ENCODE measurements around the gene GFOD1. TPM values are rescaled to one million over a fixed set of nuclear protein-coding genes. Genes with fewer than 3 reads are reported as not detected.

GFOD1 gene
- total RNA-seq, 1 donor from 2014 or later = 2.0 TPM

DNA sequence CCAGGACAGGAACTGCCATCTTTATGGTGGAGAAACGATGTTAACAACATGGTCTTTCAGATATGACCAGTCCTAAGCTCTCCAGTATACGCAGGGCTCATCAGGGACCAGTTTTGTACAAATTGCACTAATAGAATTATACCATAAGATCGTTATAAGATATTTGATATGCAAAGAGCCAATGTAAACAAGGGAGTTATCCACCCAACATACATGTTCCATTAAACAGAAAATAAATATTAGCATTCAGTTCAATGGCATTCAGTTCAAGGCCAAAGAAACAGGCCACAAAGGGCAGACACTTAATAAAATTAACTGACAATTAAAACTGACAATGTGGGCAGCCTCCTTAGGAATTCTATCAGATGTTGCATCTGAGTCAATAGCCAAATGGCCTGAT is 2.6 kb downstream of the GFOD1 start:
- DNase-seq (ENCODE audit: low spot score) = no peak
- Mint-ChIP-seq H3K27me3 (ENCODE audit: low read depth) (no peaks in the 10 kb centered on the region), H3K36me3 (ENCODE audit: low read depth) (no peaks in the 10 kb centered on the region), H3K27ac (ENCODE audit: unreplicated experiment) (no peak overlapping the region), H3K9me3 (ENCODE audit: low read depth) (no peaks in the 10 kb centered on the region), H3K4me1 (ENCODE audit: low read depth) (peaks cover 15% of the 10 kb centered on the region), H3K4me3 (ENCODE audit: unreplicated experiment) (no peak overlapping the region)
- TF ChIP-seq, protein P1, sequence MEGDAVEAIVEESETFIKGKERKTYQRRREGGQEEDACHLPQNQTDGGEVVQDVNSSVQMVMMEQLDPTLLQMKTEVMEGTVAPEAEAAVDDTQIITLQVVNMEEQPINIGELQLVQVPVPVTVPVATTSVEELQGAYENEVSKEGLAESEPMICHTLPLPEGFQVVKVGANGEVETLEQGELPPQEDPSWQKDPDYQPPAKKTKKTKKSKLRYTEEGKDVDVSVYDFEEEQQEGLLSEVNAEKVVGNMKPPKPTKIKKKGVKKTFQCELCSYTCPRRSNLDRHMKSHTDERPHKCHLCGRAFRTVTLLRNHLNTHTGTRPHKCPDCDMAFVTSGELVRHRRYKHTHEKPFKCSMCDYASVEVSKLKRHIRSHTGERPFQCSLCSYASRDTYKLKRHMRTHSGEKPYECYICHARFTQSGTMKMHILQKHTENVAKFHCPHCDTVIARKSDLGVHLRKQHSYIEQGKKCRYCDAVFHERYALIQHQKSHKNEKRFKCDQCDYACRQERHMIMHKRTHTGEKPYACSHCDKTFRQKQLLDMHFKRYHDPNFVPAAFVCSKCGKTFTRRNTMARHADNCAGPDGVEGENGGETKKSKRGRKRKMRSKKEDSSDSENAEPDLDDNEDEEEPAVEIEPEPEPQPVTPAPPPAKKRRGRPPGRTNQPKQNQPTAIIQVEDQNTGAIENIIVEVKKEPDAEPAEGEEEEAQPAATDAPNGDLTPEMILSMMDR (IDR thresholded peaks at IDR 0.05) = no peak

DNA sequence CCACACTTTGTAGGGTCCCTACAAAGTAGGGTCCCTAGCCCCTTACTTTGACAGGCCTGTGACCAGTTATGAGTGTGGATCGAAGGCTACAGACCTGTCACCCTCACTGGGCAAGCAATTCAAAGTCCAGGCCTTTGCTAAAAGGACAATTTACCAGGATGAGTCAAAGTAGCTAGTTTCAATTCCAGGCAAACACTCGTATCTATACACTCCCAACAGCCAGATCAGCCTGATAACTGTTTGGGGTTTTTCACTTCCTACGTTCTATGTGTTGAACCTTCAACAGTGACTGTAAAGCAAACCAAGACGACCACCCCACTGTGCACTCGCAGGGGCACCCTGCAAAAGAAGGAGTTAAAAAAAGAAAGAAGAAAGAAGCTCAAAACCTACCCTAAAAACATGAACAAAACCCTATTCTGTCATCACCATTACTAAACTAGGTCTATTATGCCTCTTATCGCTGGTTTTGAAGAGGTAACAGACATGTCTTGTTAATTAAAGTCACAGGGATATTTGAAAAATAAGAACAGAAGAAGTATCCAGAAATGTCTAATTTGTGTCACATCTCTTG is 3.2 kb downstream of the GFOD1 start:
- DNase-seq (ENCODE audit: low spot score) = no peak
- Mint-ChIP-seq H3K27ac (ENCODE audit: unreplicated experiment) (no peak overlapping the region), H3K9me3 (ENCODE audit: low read depth) (no peaks in the 10 kb centered on the region), H3K27me3 (ENCODE audit: low read depth) (no peaks in the 10 kb centered on the region), H3K4me1 (ENCODE audit: low read depth) (peaks cover 15% of the 10 kb centered on the region), H3K36me3 (ENCODE audit: low read depth) (no peaks in the 10 kb centered on the region), H3K4me3 (ENCODE audit: unreplicated experiment) (no peak overlapping the region)
- TF ChIP-seq, protein P1 (IDR thresholded peaks at IDR 0.05) = no peak

DNA sequence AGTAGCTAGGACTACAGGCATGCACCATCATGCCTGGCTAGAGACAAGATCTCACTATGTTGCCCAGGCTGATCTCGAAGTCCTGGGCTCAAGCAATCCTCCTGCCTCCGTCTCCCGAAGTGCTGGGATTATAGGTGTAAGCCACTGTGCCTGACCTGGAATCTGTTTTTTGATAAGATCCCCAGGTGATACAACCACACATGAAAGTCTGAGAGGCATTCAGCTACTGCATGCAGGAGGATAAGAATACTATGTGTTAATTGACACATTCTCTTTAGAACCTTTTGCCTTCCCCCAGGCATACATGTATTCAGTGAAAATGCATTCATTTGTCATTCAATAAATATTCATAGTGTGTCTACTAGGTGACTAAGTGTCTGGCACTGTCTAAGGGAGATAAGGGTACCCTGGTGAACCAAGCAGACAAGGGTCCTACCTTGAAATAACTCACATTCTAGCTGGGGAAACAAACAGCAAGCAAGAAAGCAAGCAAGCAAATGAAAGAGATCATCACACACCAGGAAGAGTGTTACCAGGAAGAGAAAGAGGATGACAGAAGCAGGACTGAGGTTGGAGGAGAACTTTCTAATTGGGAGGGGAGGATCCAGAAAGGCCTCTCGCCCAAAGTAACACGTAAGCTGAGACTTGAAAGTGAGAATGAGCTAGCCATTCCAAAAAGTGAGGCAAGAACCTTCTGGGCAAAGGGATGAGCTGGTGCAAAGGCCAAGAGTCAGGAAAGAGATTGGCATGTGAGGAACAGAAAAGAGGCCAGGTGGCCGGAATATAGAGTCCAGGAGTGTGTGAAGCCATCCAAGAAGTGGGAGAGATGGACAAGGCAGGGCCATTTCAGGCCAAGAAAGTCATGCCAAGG is 6.5 kb downstream of the GFOD1 start:
- Mint-ChIP-seq H3K27ac (ENCODE audit: unreplicated experiment) (no peak overlapping the region), H3K36me3 (ENCODE audit: low read depth) (no peaks in the 10 kb centered on the region), H3K9me3 (ENCODE audit: low read depth) (no peaks in the 10 kb centered on the region), H3K27me3 (ENCODE audit: low read depth) (no peaks in the 10 kb centered on the region), H3K4me1 (ENCODE audit: low read depth) (peaks cover 13% of the 10 kb centered on the region), H3K4me3 (ENCODE audit: unreplicated experiment) (no peak overlapping the region)
- DNase-seq (ENCODE audit: low spot score) = no peak
- TF ChIP-seq, protein P1 (IDR thresholded peaks at IDR 0.05) = no peak

DNA sequence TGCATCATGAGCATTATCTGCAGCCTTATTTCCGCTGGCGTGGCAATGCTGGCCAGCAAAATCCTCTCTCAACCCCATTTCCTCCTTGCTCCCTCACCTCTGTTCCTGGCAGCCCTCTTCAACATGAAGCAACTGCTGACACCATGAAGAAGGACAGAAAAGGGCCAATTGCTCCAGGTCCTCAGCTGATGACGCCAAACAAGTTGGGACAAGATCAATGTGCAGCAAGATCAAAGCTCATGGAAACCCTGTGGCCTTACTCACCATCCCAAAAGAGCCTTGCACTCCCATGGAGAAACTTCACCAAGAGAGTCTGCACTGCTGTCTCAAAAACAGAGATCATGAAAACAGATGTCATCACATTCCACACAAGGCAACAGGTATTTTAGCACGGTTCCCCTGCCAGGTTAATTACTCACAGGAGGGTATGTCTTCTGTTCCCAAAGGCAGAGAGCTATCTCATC is 7.4 kb downstream of the GFOD1 start:
- Mint-ChIP-seq H3K27me3 (ENCODE audit: low read depth) (no peaks in the 10 kb centered on the region), H3K9me3 (ENCODE audit: low read depth) (no peaks in the 10 kb centered on the region), H3K36me3 (ENCODE audit: low read depth) (no peaks in the 10 kb centered on the region), H3K4me3 (ENCODE audit: unreplicated experiment) (no peak overlapping the region), H3K4me1 (ENCODE audit: low read depth) (peaks cover 5% of the 10 kb centered on the region), H3K27ac (ENCODE audit: unreplicated experiment) (no peak overlapping the region)
- DNase-seq (ENCODE audit: low spot score) = no peak
- TF ChIP-seq, protein P1 (IDR thresholded peaks at IDR 0.05) = no peak

- peaks cover 5% of the 10 kb centered on the region for H3K4me1 Mint-ChIP-seq (ENCODE audit: low read depth)
- no peak overlapping the region for H3K27ac Mint-ChIP-seq (ENCODE audit: unreplicated experiment)
- DNase-seq (ENCODE audit: low spot score) = no peak
- no peaks in the 10 kb centered on the region for H3K36me3 Mint-ChIP-seq (ENCODE audit: low read depth)
- H3K4me3 Mint-ChIP-seq (ENCODE audit: unreplicated experiment) = no peak overlapping the region
- no peaks in the 10 kb centered on the region for H3K27me3 Mint-ChIP-seq (ENCODE audit: low read depth)
- TF ChIP-seq, protein P1 (IDR thresholded peaks at IDR 0.05) = no peak
- no peaks in the 10 kb centered on the region for H3K9me3 Mint-ChIP-seq (ENCODE audit: low read depth)
Measured at GRCh38 chr6:13479206-13479800, 8.1 kb downstream of the GFOD1 start.

All from chondrocyte (in vitro differentiated cells).